Hematopoietic multipotent progenitor cell treated with erythropoietin and hydrocortisone succinate and interleukin-3 and kit ligand, for 17 days (in vitro differentiated cells): ENCODE data around the gene DYRK1A.
A peak's percentile ranks its signal among the peaks of the same experiment; 100 is the strongest.

ENCODE experiments used
- DNase-seq: peaks from one replicate; pipeline ENCODE4 v3.0.0-alpha.2; 2015; ENCODE audit warnings: low spot score

The DYRK1A gene

DNA sequence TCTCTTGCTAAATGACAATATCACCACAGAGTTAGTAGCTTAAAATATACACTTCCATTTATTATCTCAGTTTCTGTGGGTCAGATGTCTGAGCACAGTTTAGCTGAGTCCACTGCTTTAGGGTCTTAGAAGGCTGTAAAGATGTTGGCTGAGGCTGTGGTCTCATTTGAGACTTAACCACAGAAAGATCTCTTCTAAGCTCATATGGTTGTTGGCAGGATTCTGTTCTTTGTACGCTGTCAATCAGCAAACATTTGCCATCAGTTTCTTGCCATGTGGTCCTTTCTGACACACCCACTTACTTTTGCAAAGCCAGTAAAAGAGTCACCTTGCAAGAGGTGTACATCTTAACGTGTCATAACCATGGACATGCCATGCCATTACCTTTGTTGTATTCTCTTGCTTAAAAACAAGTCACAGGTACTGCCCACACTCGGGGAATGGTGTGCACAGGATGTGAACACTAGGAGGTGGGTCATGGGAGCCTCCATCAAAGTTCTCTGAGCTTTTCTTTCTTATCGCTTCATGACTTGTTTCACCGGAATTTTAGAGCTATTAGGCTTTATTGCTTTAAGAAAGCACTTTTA, 18.7 kb downstream of the DYRK1A start:
- no peak for DNase-seq

DNA sequence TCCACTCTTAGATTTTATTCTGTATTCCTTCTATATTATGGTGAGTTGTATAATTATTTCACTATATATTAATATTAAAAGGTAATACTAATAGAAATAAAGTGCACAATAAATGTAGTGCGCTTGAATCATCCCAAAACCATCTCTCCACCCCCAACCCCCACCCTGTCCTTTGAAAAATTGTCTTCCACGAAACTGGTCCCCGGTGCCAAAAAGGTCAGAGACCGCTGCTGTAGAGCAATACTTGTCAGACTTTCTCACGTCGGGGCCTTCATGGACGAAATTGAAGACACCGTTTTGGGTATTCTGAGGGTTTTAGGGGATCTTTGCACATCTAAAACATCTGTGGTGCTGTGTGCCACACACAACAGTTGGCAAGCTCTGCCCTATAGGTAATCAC, 19.6 kb downstream of the DYRK1A start:
- no peak for DNase-seq

DNA sequence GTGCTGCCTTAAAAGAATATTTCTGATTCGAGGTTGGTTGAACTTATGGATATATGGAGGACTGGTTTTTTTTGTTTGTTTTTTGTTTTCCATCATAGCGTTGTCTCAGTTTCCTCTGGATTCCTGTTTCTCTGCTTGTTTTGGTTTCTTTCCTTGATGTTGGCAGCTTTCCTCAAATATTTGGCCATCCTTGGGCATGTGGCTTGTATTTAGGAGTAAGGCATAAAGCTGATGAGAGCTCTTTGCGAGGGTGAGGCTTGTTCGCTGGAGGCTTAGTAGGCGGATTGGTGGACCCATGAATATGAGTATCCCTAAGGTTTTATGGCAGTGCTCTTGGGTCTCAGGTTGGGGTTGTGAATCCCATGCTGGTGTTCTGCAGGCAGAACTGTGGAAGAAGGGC, 22.9 kb downstream of the DYRK1A start:
- no peak for DNase-seq

DNA sequence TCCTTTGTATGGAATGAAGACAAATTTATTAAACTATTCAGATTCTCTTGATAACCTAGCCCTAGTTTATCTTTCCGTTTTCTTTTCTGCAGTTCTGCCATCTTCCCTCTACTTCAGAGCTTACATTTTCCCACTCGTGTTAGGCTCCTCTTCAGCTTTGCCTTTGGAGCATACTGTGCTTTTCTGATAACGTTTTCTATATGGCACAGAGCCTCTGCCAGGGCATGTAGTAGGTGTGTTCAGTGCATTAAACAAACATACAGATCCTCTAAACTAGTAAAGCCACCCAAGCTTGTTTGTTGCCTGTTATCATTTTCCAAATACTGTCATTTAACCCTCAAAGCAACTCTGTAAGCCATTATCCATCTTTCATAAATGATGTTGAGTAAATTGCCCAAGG, 25.1 kb downstream of the DYRK1A start:
- DNase-seq, result peak; percentile 68

DNA sequence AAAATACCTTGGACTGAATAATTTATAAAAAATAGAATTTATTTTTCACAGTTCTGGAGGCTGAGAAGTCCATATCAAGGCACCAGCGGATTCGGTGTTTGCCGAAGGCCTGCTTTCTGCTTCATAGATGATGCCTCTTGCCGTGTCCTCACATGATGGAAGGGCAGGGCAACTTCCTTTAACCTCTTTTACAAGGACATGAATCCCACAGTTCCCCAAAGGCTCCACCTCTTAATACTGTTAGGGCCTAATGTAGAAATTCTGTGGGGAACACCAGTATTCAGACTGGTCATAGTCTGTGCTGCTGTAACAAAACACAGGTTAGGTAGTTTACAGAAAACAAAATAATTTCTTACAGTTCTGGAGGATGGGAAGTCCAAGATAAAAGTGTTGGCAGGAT, 25.9 kb downstream of the DYRK1A start:
- DNase-seq, result no peak

DNA sequence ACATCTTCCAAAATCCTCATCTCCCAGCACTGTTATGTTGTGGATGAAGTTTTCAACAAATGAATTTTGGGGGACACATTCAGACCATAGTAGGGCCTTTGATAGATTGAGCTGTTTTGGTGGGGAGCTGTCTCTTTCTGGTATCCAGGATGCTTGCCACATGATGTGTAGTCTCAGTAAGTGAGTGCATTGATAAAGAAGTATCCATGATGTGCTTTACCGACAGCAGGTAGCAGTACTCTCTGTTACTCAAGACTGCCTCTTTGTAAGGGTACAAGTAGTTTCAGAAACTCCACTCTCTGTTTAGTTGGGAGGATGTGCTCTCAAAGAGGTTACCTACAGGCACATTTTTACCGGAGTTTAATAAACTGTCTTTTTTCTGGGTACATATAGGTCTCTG, 26.5 kb downstream of the DYRK1A start:
- DNase-seq, result no peak

DNA sequence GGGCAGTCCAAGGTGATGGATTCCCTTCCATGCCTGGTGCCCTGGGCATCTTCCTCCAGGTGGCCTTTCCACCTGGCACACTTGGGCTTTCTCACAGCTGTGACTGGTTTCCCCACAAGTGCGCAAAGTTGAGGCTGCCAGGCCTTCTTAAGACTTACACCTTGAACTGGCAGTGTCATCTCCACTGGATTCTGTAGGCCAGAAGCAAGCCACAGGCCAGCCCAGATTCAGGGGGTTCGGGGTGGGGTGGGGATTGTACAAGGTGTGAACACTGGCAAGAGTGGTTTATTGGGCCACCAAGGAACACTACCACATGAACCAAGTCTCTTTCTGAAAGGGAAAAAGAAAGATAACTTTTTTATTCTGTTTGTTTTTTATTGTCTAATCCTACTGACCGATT, 27.2 kb downstream of the DYRK1A start:
- no peak for DNase-seq

DNA sequence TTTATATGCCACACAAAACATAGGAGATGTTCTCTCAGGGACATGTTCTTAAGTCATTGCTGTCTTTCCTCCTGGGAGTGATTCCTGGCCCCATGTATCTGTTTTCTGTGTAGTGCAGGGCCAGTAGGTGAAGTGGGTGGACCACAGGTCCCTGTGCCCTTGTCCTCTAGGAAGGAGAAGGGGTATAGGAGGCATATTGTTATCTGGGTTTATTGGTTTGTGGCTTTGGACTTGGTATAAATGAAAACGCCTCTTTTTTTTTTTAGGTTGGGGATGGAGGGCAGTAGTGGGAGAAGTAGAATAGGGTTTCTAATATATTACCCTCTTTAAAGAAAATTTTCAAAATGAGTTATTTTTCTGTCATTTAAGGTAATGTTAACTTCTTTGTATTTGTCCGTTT, 29.4 kb downstream of the DYRK1A start:
- no peak for DNase-seq

DNA sequence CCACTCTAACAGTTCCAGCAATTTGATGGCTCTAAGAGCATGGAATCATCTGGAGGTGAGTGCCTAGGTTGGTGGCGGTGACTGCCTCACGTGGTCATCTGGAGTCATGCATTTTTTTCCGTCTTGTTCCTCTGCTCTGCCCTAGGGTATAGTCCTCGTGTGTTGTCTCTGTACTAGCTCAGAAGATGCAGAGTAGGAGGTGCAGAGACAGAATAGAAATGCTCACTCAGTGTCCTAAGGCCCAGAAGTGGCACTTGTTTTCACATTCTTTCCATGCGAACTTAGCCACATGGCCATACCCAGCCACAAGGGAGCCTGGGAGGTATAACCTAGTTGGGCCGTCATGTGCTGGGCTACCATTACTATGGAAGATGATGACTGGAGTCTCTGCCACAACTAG, 30.3 kb downstream of the DYRK1A start:
- DNase-seq, result no peak

DNA sequence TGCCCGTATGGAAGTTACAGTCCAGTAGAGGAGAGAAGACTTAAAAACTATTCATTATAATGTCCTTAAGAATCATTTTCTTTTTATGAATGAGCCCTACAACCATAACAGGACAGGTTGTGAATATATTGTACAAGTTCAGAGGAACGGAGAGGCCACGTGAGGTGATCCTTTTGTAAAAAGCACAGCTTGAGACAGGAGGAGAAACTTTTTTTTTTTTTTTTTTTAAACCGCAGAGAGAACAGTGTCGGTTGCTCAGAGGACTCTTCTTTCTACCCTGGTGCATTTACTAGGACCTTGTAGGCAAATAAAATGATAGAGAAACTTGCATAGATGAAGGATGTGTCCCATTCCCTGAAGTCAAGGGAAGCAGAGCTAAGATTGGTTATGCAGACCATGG, 32.1 kb downstream of the DYRK1A start:
- DNase-seq, result no peak

DNA sequence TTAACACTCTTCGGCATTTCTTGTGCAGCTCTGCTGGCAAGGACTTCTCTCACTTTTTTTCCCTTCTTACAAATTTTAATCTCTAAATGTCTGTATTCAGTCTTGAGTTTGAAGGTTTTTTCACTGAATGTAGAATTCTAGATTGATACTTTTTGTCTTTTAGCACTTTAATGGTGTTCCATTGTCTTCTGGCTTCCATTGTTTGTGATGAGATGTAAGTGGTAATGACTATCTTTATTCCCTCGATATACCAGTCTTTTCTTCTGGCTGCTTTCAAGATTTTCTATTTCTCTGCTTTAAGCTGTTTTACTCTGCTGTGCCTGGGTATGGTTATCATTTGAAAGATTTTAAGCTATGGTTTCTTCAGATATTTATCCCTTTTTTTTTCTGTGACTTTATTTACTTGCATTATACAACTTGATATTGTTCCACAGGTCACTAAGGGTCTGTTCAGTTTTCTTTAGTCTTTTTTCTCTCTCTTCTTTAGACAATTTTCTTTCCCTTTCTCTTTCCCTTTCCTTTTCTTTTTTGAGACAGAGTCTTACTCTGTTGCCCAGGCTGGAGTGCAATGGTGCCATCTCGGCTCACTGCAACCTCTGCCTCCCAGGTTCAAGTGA, 35.8 kb downstream of the DYRK1A start:
- no peak for DNase-seq

DNA sequence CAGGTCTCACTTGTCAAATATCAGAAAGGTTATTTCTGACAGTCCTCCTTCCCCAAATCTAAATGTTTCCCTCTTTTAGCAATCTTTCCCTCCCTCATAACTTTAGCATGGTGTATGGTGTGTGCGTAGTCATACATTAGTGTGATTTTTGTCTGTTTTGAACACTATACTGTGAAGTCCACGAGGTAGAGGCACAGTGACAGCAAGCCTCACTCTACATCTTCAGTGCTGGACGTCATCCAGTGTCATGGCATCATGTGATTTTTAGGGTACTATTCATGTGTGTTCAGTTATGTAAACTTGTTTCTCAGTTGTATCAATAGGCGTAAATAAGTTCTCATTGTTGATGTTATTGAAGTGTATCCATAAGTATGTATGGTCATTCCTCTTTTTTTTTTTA, 39.1 kb downstream of the DYRK1A start:
- DNase-seq, result peak; percentile 38

DNA sequence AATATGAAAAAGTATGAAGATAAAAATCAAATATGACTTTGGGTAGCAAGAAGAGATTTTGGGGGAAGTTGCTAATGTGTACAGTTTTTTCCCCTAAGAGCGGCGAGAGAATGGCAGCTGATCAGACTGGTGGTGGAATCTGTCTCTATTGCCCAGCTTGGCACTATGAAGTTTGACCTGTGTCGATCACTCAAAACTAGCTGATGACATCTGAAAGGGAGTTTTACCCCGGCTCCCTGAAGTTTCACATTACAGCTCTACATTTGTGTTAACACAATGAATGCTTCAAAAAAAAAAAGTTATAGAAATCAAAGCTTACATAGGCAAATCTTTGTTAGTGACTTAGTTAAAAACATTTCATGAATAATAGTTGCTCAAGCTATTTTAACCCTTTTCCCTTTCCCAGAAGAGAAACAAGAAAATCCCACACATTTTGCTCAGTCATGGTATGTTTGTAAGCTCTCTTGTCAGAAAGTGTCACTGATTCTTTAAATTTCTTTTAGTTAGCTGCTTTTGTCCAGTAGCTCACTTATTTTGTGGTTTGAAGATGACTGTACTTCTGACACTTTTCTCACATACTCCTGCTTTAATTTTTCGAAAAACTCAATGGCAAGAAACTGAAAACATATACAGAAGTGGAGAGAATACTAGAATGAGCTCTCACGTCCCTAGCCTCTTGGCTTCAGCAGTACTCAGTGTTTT, 41.3 kb downstream of the DYRK1A start:
- no peak for DNase-seq

DNA sequence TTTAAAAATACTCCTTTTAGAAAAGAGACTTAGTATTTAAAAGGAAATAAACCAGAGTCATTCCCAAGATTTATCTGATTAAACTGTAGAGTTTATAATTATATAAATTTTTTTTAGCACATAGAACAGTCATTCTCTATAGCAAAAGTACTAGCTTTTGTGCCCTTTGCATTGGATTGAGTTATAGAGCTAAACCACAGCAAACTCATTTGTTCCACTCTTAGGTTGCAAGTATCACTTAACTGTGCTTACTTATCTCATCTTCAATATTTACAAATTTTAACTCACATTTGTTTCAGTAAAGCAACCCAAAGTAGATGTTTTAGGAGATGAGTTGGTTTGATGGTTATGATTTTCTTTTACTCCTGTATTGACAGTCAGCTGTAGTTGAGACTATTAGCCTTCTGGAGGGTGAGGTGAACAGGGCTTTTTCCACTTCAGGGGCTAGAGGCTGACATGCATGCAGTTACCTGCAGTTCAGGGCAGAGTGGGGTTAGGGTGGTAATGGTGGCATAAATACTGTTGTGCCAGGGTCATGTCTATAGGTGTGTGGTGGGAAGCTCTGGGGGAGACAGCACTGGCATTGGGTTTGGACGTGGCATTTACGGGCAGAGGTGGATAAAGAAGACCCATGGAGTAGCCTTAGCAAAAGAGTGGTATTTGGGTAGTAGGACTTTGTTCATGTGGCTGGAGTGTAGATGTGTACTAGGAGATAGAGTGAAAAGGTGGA, 42.1 kb downstream of the DYRK1A start:
- no peak for DNase-seq

DNA sequence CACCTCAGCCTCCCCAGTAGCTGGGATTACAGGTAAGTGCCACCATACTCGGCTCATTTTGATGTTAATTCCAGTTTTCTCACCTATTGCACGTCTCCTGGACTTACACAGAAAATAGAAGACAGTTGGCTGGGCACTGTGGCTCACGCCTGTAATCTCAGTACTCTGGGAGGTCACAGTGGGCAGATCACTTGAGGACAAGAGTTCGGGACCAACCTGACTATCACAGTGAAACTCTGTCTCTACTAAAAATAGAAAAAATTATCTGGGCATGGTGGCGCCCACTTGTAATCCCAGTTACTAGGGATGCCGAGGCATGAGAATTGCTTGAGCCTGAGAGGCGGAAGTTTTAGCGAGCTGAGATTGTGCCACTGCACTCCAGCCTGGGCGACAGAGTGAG, 44.1 kb downstream of the DYRK1A start:
- no peak for DNase-seq

DNA sequence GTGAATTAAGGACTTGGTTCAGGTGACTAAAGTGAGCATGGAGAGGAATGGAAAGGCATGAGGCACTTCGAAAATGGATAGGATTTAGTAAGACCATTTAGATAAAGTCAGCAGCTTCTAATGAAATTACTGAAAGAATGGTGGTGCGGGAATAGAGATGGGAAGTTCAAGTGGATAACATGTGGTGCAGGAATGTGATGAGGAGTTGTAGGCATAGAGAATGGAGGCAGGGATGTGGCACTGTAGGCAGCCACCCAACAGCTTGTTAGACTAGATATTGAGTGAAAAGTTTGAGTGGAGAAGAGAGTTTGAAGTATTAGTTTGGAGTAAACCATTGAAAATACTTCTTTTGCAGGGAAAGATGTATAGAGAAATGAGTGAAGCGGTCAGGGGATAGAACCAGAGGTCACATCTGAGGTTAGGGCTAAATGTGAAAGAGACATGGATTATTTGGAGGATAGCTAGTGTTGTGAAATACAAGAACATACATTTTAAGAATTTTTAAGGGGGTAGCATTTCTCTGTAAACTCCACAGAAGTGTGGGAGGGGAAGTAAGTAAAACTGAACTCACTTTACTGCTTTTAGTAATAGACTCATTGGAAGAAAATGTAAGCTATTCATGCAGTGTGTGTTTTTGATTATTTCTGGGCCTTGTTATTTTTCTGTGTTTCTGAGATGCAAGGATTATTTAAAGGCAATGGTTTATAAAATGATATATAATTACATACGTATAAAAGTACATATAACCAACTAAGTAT, 46.2 kb downstream of the DYRK1A start:
- DNase-seq, result no peak

DNA sequence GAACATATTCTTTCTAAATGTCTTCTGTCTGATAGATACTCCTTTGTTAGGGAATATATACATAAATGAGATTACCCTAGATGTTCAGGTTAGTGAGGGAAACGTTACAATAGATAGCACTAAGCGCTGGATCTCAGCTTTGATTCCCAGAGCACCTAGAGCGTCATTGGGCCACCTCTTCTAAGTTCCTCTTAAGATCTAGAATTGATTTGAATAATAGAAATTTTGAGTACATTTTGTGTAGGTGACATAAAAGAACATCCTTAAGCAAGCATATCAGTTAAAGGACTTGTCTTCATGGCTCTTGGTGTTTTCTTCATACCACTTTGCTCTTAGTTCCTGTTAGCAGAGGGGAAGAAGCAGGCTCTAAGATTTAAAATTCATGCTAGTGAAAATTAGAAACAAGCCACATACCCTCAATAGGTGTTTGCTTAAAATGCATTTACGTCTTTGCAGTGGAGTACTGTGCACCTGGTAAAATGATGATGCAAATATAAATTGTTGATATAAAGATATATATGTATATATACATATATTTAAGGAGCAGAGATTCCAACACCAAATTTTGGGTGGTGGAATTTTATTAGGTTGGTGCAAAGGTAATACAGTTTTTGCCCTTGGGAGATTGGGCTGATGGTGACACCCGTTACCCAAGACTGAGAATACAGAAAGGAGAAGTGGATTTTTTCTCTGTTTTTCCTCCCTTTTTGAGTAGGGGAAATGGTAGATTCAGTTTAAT, 47.1 kb downstream of the DYRK1A start:
- DNase-seq, result no peak

DNA sequence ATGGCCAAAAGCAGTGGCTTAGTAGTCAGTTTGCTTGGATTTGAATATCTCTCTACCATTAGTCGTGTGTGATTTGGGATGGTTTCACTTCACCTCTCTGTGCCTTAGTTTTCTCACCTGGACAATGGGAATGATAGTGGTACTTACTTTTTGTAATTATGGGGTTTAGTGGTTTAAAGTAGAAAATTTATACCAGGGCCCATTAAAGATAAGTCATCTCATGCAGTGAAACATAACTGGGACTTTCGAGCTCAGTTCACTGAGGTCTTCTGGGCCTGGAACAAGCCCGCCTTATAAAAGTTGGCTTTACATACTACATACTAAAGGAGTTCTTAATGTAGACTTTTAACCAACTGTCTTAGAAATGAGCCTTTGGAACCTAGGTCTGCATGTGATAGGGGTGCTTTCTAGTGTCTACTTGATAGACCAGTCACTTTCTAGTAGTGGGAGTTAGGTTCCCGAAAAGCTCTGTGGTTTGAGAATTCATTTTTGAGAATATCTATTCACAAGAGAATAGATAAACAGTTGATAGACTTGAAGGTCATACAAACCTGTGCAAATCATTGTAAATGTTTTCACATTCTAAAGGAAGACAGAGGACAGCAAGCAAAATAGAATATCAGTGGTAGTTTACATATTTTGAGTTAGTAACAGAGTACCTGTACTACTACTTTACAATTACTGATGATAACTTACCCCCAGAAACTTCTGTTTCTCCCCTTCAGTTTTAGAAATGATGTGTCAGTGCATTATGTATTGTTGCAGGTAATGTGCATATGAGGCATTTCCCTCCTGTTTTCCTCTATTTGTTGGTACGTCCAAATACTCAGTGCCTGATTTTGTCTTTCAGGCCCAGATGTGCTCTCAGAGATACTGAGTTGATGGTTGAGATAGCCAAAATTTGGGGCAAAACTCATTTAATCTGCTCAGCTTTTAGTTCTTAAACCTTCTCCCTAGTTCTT, 48.0 kb downstream of the DYRK1A start:
- DNase-seq, result no peak

DNA sequence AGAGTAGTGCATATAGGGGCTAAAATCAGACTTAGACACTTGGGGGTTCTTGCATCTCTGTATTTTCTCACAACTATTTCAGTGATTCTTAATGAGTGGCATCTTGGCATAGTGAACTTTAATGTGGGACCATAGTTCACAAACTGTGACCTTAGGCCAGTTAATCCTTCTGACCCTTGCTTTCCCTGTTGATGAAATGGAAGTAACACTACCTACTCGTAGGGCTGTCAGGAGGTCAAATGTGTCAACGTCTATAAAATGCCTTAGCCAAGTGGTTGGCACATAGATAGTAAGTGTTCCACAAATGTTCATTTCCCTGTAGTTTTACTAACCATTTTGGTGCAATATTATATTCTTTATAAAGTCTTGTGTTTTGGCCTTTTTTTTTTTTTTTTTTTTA, 49.4 kb downstream of the DYRK1A start:
- DNase-seq, result no peak

DNA sequence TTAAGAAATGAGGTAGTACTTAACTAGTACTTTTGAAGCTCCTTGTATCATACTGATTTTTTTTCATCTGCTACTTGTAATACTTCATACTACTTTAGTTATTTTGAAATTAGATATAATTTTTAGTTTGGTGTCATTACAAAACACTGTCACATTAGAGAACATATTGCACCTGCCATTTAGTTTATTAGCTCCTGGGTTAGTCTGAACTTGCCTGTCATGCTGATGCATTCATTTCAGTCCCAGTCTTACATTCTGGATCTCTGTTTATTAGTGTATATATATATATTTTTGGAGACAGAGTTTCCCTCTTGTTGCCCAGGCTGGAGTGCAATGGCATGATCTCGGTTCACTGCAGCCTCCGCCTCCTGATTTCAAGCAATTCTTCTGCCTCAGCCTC, 50.3 kb downstream of the DYRK1A start:
- no peak for DNase-seq
